Measurements from ENCODE around the gene ZCCHC2. TPM values are rescaled to one million over a fixed set of nuclear protein-coding genes. Genes with fewer than 3 reads are reported as not detected.

The ZCCHC2 gene
- total RNA-seq, 1 donor from 2014 or later = 18.3 TPM

DNA sequence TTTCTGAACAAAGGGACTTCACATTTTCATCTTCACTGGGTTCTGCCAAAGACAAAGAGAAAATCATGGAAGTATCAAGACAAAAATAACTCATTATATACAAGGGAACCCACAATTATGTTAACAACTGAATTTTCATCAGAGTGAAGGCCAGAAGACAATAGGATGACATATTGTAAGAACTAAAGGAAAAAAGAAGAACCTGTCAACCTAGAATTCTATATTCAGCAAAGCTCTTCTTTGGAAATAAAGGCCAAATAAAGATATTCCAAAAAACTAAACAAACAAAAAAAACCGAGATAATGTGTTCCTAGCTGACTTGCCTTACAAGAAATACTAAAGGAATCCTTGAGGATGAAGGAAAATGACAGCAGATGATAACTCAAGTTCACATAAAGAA lies 10.3 kb upstream of the ZCCHC2 start:
- peaks cover 34% of the 10 kb centered on the region for H3K9me3 Mint-ChIP-seq
- no peak overlapping the region for H3K27ac Mint-ChIP-seq
- no peaks in the 10 kb centered on the region for H3K27me3 Mint-ChIP-seq (ENCODE audit: low read depth)
- peaks cover 10% of the 10 kb centered on the region for H3K4me1 Mint-ChIP-seq
- H3K36me3 Mint-ChIP-seq = peaks cover 24% of the 10 kb centered on the region
- H3K4me3 Mint-ChIP-seq = no peak overlapping the region
- DNase-seq (ENCODE audit: low spot score in 2 of 2, unreplicated experiment in 2 of 2) = no peak
- TF ChIP-seq, protein P1, sequence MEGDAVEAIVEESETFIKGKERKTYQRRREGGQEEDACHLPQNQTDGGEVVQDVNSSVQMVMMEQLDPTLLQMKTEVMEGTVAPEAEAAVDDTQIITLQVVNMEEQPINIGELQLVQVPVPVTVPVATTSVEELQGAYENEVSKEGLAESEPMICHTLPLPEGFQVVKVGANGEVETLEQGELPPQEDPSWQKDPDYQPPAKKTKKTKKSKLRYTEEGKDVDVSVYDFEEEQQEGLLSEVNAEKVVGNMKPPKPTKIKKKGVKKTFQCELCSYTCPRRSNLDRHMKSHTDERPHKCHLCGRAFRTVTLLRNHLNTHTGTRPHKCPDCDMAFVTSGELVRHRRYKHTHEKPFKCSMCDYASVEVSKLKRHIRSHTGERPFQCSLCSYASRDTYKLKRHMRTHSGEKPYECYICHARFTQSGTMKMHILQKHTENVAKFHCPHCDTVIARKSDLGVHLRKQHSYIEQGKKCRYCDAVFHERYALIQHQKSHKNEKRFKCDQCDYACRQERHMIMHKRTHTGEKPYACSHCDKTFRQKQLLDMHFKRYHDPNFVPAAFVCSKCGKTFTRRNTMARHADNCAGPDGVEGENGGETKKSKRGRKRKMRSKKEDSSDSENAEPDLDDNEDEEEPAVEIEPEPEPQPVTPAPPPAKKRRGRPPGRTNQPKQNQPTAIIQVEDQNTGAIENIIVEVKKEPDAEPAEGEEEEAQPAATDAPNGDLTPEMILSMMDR (IDR thresholded peaks at IDR 0.05; ENCODE audit: unreplicated experiment) = no peak

DNA sequence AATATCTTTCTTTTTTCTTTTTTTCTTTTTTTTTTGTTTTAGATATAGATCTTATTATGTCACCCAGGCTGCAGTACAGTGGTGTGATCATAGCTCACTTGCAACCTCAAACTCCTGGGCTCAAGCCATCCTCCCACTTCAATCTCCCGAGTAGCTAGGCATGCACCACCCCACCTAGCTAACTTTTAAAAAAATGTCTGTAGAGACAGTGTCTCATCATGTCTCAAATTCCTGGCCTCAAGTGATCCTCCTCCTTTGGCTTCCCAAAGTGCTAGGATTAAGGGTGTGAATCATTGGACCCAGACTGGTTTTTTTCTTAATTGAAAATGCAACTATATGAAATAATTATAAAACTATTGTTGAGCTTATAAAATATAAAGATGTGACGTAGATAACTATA lies 9.8 kb upstream of the ZCCHC2 start:
- peaks cover 10% of the 10 kb centered on the region for H3K4me1 Mint-ChIP-seq
- TF ChIP-seq, protein P1 (IDR thresholded peaks at IDR 0.05; ENCODE audit: unreplicated experiment) = no peak

GRCh38 chr18:62514570-62514969 lies 8.3 kb upstream of the ZCCHC2 start:
- H3K4me3 Mint-ChIP-seq = no peak overlapping the region
- H3K9me3 Mint-ChIP-seq = peaks cover 34% of the 10 kb centered on the region
- H3K27me3 Mint-ChIP-seq (ENCODE audit: low read depth) = peaks cover 1% of the 10 kb centered on the region
- no peak overlapping the region for H3K27ac Mint-ChIP-seq
- no peak for DNase-seq (ENCODE audit: low spot score in 2 of 2, unreplicated experiment in 2 of 2)
- TF ChIP-seq, protein P1 (IDR thresholded peaks at IDR 0.05; ENCODE audit: unreplicated experiment) = no peak
- H3K4me1 Mint-ChIP-seq = peaks cover 10% of the 10 kb centered on the region
- peaks cover 24% of the 10 kb centered on the region for H3K36me3 Mint-ChIP-seq

More for the DNA sequence above, 9.8 kb upstream of the ZCCHC2 start:
- Mint-ChIP-seq H3K27me3 (ENCODE audit: low read depth) (no peaks in the 10 kb centered on the region), H3K9me3 (peaks cover 34% of the 10 kb centered on the region), H3K4me3 (no peak overlapping the region), H3K27ac (no peak overlapping the region), H3K36me3 (peaks cover 24% of the 10 kb centered on the region)
- DNase-seq (ENCODE audit: low spot score in 2 of 2, unreplicated experiment in 2 of 2) = no peak

DNA sequence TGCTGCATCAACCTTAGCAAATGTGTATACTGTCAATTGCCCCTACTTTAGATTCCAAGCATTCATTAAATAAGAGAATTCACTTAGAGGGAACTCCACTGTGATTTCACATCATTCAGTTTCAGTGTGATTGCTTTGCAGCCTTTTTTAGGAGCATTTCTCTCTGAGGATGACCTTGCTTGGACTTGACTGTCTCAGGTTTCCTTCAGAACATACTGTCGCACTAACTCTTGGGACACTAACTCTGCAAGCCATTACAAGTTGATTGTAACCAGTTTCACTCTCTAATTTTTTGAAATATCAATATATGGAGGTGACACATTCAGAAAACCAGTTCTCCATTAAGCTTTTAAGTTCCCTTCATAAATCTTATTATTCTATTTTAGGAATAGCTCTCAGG lies 6.6 kb upstream of the ZCCHC2 start:
- DNase-seq (ENCODE audit: low spot score in 2 of 2, unreplicated experiment in 2 of 2) = no peak
- Mint-ChIP-seq H3K4me1 (peaks cover 13% of the 10 kb centered on the region), H3K9me3 (peaks cover 34% of the 10 kb centered on the region), H3K36me3 (peaks cover 24% of the 10 kb centered on the region), H3K4me3 (no peak overlapping the region), H3K27ac (no peak overlapping the region), H3K27me3 (ENCODE audit: low read depth) (peaks cover 6% of the 10 kb centered on the region)
- TF ChIP-seq, protein P1 (IDR thresholded peaks at IDR 0.05; ENCODE audit: unreplicated experiment) = no peak

DNA sequence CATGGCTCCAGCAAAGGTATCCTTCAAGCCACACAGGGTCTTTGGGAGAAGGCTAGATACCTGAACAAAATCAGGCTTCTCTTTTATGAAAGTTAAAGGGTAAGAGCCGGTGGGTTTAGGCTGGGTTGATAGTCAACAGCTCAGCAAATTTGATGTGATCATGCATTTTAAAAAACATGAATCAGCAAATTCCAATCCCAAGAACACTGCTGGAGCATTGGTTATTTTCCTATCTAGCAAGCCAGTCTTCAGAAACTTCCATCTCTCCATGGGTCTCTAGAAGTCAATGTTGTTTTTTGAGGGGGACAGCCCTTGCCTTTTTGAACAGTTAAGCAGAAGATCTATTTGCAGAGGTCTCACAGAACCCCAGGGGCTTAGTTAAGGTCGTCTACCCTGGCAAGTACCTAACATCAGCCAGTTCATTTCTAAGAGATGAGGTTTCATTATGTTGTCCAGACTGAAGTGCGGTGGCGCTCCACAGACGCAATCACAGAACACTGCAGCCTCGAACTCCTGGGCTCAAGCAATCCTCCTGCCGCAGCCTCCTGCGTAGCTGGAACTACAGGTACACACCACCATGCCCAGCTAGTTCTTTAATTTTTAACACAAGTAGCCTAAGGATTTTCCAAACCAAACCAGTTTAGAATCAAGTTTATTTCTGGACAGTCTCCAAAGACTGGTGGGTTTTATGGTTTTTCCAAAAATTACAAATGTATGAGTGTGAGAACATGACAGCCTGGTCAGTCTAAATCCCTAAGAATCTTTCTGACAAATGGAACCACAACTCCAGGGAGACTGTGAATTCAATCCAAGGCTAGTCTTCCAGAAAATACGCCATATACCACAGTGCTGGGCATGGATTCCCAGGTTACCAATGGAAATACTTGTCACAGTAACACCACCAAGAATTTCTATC lies 4.1 kb upstream of the ZCCHC2 start:
- H3K4me3 Mint-ChIP-seq = no peak overlapping the region
- no peak for DNase-seq (ENCODE audit: low spot score in 2 of 2, unreplicated experiment in 2 of 2)
- H3K4me1 Mint-ChIP-seq = peaks cover 20% of the 10 kb centered on the region
- no peak overlapping the region for H3K27ac Mint-ChIP-seq
- peaks cover 5% of the 10 kb centered on the region for H3K36me3 Mint-ChIP-seq
- TF ChIP-seq, protein P1 (IDR thresholded peaks at IDR 0.05; ENCODE audit: unreplicated experiment) = no peak
- H3K9me3 Mint-ChIP-seq = peaks cover 11% of the 10 kb centered on the region
- H3K27me3 Mint-ChIP-seq (ENCODE audit: low read depth) = peaks cover 6% of the 10 kb centered on the region
